ENCODE data around the gene ARID5B.

The ARID5B gene

GRCh38 chr10:62056698-62057097, 155.2 kb downstream of the ARID5B start:
- no peak for TF ChIP-seq ZNF274 (IDR thresholded peaks at IDR 0.05; ENCODE audit: low read depth, low read length)
- no peak overlapping the region for H3K4me3 ChIP-seq (ENCODE audit: low read length)

DNA sequence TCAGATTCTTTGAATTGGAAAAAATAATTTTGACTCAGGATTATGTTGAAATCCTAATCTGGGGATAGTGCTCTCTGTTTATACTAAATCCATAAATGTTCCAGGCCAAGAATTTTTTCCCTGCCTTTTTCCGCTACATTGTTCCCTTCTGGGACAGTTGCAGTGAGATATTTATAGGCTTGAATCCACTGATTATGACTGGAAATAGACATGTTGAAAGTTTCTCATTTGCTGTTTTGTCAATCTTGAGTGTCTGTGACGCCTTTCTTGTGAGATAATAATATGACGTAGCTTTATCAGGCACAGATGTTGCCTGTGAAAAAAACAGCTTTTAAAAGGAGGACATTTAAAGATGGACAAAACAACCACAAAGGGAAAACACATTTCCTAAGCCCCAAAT, 155.9 kb downstream of the ARID5B start:
- TF ChIP-seq ZNF274 (IDR thresholded peaks at IDR 0.05; ENCODE audit: low read depth, low read length), result no peak
- no peak overlapping the region for H3K4me3 ChIP-seq (ENCODE audit: low read length)

DNA sequence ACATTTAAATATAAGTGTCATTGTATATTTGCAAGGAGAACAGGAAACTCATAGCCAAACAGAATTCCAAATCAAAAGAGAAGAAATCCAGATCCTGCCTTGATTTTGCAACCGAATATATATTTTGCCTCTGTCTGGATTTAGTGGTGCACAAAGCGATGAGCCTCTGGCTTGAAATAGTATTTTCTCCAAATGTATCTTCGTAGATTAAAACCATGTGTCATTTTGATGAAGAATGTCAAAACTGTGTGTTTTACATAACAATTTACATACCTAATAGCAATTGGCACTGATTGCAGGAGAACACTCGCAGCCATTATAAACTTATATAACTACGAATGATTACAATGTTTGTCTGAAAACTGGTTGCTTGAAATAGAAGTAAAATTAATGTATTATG, 156.4 kb downstream of the ARID5B start:
- TF ChIP-seq ZNF274 (IDR thresholded peaks at IDR 0.05; ENCODE audit: low read depth, low read length), result no peak
- H3K4me3 ChIP-seq (ENCODE audit: low read length), result no peak overlapping the region

GRCh38 chr10:62058476-62058875, 157.0 kb downstream of the ARID5B start:
- no peak overlapping the region for H3K4me3 ChIP-seq (ENCODE audit: low read length)
- TF ChIP-seq ZNF274 (IDR thresholded peaks at IDR 0.05; ENCODE audit: low read depth, low read length), result no peak

DNA sequence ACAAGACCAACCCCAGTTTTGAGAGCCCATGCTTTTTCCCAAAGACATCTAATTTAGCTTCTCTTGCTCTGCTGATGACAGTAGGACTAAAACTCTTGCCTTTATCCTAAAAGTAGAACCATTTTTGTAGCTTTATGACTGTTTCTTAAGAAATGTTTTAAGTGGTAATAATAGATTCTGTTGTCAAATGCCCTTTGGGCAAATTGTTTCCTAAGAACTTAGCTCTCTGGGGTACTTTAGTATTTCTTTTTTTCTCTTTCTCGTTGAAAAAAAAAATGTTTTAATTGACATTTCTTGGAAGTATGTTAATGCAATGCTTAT, 157.4 kb downstream of the ARID5B start:
- no peak for TF ChIP-seq ZNF274 (IDR thresholded peaks at IDR 0.05; ENCODE audit: low read depth, low read length)
- no peak overlapping the region for H3K4me3 ChIP-seq (ENCODE audit: low read length)

DNA sequence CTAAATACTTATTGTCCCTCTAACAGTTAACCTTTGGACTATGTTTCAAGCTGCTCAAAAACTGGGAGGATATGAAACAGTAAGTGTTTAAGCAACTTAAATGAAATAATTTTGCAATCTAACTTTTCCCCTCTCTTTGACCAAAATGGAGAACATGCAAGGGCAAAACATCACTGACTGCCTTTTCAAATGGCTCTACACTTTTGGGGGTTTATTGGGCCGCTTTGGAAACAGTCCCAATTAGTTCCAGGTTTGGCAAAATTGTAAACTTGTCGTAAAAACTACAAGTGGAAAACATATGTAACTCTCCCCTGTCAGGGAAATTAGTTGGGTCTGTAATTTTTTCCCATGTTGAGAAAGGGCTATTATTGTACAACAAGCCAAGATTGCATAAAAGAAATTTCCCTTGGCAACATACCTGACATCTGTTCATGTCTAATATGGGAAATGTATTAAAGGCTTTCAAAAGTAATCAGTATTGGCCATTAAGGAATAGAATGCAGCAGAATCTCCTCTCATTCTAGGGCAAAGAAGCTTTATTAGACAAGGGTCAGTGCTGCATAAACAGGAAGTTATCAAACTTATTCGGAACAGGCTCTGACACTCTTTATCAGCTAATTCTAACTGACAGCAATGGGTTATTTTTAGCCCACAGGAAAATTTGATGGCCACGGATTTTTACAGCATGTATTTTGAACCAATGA, 157.9 kb downstream of the ARID5B start:
- no peak overlapping the region for H3K4me3 ChIP-seq (ENCODE audit: low read length)
- no peak for TF ChIP-seq ZNF274 (IDR thresholded peaks at IDR 0.05; ENCODE audit: low read depth, low read length)

DNA sequence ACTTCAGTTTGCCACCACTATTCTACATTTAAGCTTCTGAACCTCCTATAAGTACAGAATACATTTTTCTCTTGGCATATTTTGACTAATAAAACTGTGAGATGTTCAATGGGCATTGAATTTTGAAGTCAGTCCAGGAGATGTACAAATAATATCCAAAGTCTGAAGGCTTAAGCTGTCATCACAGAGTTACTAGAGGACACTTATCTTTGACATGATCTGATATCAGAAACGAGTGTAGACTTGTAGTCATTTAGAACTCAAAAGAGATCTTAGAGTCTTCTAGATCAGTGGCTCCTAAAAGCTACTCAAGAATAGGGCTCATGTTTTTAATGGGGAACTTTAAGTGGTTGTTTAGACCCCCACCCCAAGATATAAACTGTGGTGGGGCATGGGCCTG, 160.5 kb downstream of the ARID5B start:
- no peak for TF ChIP-seq ZNF274 (IDR thresholded peaks at IDR 0.05; ENCODE audit: low read depth, low read length)
- H3K4me3 ChIP-seq (ENCODE audit: low read length), result no peak overlapping the region

- no peak for TF ChIP-seq ZNF274 (IDR thresholded peaks at IDR 0.05; ENCODE audit: low read depth, low read length)
- no peak overlapping the region for H3K4me3 ChIP-seq (ENCODE audit: low read length)
Measured at GRCh38 chr10:62062752-62063512, 161.4 kb downstream of the ARID5B start.

GRCh38 chr10:62063795-62064472, 162.4 kb downstream of the ARID5B start:
- TF ChIP-seq ZNF274 (IDR thresholded peaks at IDR 0.05; ENCODE audit: low read depth, low read length), result no peak
- H3K4me3 ChIP-seq (ENCODE audit: low read length), result no peak overlapping the region

DNA sequence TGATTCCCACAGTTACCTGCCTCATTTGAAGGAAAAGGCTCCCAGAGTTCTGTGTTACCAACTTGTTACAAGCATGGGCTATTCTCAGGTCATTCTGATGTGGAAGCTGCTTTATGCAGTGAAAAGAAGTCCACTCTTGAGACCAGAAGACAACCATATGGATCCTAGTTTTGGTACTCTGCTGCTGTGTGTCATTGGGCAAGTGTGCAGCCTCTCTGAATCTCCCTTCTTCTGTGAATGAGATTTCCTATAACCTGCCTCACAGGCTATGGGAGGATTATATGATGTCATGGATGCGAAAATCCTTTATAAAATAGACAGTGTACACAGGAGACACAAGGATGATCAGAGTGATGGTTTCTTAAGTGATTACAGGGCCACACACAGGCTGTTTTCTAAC, 166.1 kb downstream of the ARID5B start:
- TF ChIP-seq ZNF274 (IDR thresholded peaks at IDR 0.05; ENCODE audit: low read depth, low read length), result no peak
- H3K4me3 ChIP-seq (ENCODE audit: low read length), result no peak overlapping the region

GRCh38 chr10:62068464-62068863, 167.0 kb downstream of the ARID5B start:
- TF ChIP-seq ZNF274 (IDR thresholded peaks at IDR 0.05; ENCODE audit: low read depth, low read length), result no peak
- H3K4me3 ChIP-seq (ENCODE audit: low read length), result no peak overlapping the region

DNA sequence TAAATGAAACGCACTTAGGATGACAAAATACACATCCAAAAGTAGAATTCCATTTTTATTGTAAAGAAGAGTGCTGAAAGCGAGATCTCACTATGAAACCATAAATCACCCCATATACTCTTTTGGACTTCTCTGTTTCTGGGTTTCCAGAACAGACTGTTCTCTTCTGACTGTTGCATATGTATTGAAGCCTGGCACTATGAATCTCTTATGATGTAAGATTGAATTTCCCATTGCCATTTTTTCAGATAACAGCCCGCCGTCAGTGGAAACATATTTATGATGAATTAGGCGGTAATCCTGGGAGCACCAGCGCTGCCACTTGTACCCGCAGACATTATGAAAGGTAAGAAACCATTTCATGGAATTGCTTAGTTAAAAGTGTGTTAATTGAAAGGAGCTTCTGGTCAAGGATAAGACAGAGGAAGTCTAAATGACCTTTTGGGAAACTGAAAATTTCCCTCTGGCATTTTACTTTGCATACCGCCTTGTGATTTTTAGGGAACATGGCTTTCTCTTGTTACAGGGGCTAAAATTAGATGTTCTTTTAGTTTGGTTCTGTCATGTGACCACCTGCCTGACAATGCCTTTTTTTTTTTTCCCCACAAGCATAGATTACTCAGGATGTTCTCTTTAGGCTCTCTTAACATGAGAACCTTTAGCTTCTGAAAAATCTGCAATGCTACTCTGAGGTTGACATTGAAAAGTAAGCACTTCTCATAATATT, 168.1 kb downstream of the ARID5B start:
- no peak for TF ChIP-seq ZNF274 (IDR thresholded peaks at IDR 0.05; ENCODE audit: low read depth, low read length)
- no peak overlapping the region for H3K4me3 ChIP-seq (ENCODE audit: low read length)

GRCh38 chr10:62071846-62072281, 170.4 kb downstream of the ARID5B start:
- H3K4me3 ChIP-seq (ENCODE audit: low read length), result no peak overlapping the region
- no peak for TF ChIP-seq ZNF274 (IDR thresholded peaks at IDR 0.05; ENCODE audit: low read depth, low read length)

GRCh38 chr10:62072901-62073300, 171.4 kb downstream of the ARID5B start:
- TF ChIP-seq ZNF274 (IDR thresholded peaks at IDR 0.05; ENCODE audit: low read depth, low read length), result no peak

More at GRCh38 chr10:62072901-62073300, 171.4 kb downstream of the ARID5B start:
- H3K4me3 ChIP-seq (ENCODE audit: low read length), result no peak overlapping the region

All from GM08714 (cell line).